HepG2 (cell line): ENCODE data around the gene MYO15A. TPM values are rescaled to one million over a fixed set of nuclear protein-coding genes. Genes with fewer than 3 reads are reported as not detected.

ENCODE experiments used
- AHR ChIP-seq: IDR thresholded peaks from 2 replicates; pipeline ENCODE4 v1.6.1; 2018; ENCODE audit warnings: missing genetic modification reagents, missing compliant biosample characterization
- JUND ChIP-seq: sonication (generic); formaldehyde crosslinking; IDR thresholded peaks from 2 replicates; pipeline ENCODE4 v1.8.0; 2022; ENCODE audit warnings: mild to moderate bottlenecking, missing genetic modification reagents
- MLLT10 ChIP-seq: sonication (generic); formaldehyde crosslinking; IDR thresholded peaks from 2 replicates; pipeline ENCODE4 v1.4.0; 2020; ENCODE audit warnings: missing genetic modification reagents
- MTF1 ChIP-seq: sonication (generic); formaldehyde crosslinking; IDR thresholded peaks from 2 replicates; pipeline ENCODE4 v1.5.0; 2020; ENCODE audit warnings: missing genetic modification reagents
- ONECUT2 ChIP-seq: sonication (generic); formaldehyde crosslinking; IDR thresholded peaks from 2 replicates; pipeline ENCODE4 v1.4.0; 2020; ENCODE audit warnings: missing genetic modification reagents
- REL ChIP-seq: sonication (generic); formaldehyde crosslinking; conservative IDR thresholded peaks from 2 replicates; pipeline ENCODE4 v1.8.0; 2022; ENCODE audit warnings: mild to moderate bottlenecking, missing genetic modification reagents, moderate library complexity
- SNAI1 ChIP-seq: sonication (generic); formaldehyde crosslinking; IDR thresholded peaks from 2 replicates; pipeline ENCODE4 v1.5.0; 2020; ENCODE audit warnings: mild to moderate bottlenecking, missing genetic modification reagents, borderline replicate concordance
- TBL1XR1 ChIP-seq: fragments of 150-350 bp; IDR thresholded peaks from 2 replicates; pipeline ENCODE4 v1.6.1; 2014; ENCODE audit warnings: borderline replicate concordance, low read length; ENCODE audit not compliant: partially characterized antibody
- TEAD2 ChIP-seq: sonication (generic); formaldehyde crosslinking; IDR thresholded peaks from 2 replicates; pipeline ENCODE4 v1.9.0; 2021; ENCODE audit warnings: missing genetic modification reagents
- ZMYM4 ChIP-seq: sonication (generic); formaldehyde crosslinking; IDR thresholded peaks from 2 replicates; pipeline ENCODE4 v1.8.1; 2023; ENCODE audit warnings: mild to moderate bottlenecking, missing genetic modification reagents
- ZNF382 ChIP-seq: sonication (generic); formaldehyde crosslinking; IDR thresholded peaks from 2 replicates; pipeline ENCODE4 v1.5.0; 2020; ENCODE audit warnings: missing genetic modification reagents, mild to moderate bottlenecking, borderline replicate concordance
- ZNF629 ChIP-seq: sonication (generic); formaldehyde crosslinking; conservative IDR thresholded peaks from 2 replicates; pipeline ENCODE4 v1.5.0; 2020; ENCODE audit warnings: missing genetic modification reagents
- ZZZ3 ChIP-seq: sonication (generic); formaldehyde crosslinking; IDR thresholded peaks from 2 replicates; pipeline ENCODE4 v1.4.0; 2020; ENCODE audit warnings: missing genetic modification reagents, mild to moderate bottlenecking, borderline replicate concordance
- polyA plus RNA-seq, 8 experiments: library from polyadenylated mRNA; depleted of rRNA in 3 of 8; stranded (reverse) in 7 of 8; unstranded in 1 of 8; fragments of >200 nt; fragmentation: Illumina TruSeq in 4 of 8; extraction: Trizol in 4 of 8; gene quantifications; 2 replicates each; pipeline versions ENCODE4 v1.2.1 to v1.2.3, GENCODE V29; 2011 to 2016; ENCODE audit warnings: low read depth in 4 of 8, missing spikeins in 1 of 8, mixed read lengths in 1 of 8; ENCODE audit not compliant: insufficient read depth in 1 of 8
- total RNA-seq, 5 experiments: library from RNA; depleted of rRNA; stranded (reverse); fragments of >200 nt; fragmentation: Illumina TruSeq; extraction: Trizol; gene quantifications; 2 replicates each; pipeline ENCODE4 v1.2.3, GENCODE V29; 2016; ENCODE audit warnings: low read depth in 1 of 5
- TF ChIP-seq, protein P1 (sequence below): sonication (generic); formaldehyde crosslinking; IDR thresholded peaks from 2 replicates; pipeline ENCODE4 v1.4.0; 2020; ENCODE audit warnings: mild to moderate bottlenecking, missing genetic modification reagents
- TF ChIP-seq, protein P2 (sequence below): sonication (generic); formaldehyde crosslinking; IDR thresholded peaks from 2 replicates; pipeline ENCODE4 v1.5.1; 2020; ENCODE audit warnings: mild to moderate bottlenecking, missing genetic modification reagents
- TF ChIP-seq, protein P3 (sequence below): sonication (generic); formaldehyde crosslinking; IDR thresholded peaks from 2 replicates; pipeline ENCODE4 v1.8.0; 2022; ENCODE audit warnings: missing genetic modification reagents, mild to moderate bottlenecking, moderate library complexity, borderline replicate concordance

Gene MYO15A
- total and polyA plus RNA-seq, 2 of the 13 experiments (the other 11 are each of a cell fraction or from before 2014, with no cell fraction given), result 0.07 to 0.20 TPM

DNA sequence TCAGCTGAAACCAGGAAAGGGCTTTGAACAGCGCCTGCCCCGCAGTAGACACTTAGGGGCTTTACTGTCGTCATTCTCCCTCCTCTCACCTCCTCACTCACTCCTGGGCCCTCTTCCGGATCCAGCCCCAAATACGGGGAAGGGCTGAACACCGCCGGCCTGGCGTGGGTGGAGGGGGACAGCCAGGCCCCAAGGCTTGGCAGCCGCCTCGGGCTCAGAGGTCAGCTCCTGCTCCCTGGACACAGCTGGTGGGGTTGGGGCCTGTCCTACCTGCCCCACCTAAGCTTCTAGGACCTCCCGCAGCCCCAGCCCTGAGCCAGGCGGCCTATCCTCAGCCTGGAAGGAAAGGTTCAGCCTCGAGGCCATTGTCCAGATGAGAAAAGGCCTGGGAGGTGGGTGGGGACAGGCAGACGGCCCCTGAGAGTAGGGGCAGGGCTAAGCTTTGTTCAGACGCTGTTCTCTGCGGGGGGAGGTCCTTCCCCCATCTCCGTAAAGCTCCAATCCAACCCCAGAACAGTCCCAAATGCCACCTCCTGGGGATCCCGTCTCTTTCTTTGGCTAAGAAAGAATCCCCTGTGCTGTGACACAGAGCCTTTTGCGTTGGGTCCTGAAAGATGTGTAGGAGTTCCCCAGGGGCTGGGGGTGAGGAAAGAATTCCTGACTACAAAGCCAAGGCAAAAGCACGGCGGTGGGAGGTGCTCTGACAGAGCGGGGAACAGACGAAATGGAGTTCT, 116.0 kb downstream of the MYO15A start (continued):
- TF ChIP-seq, protein P1, sequence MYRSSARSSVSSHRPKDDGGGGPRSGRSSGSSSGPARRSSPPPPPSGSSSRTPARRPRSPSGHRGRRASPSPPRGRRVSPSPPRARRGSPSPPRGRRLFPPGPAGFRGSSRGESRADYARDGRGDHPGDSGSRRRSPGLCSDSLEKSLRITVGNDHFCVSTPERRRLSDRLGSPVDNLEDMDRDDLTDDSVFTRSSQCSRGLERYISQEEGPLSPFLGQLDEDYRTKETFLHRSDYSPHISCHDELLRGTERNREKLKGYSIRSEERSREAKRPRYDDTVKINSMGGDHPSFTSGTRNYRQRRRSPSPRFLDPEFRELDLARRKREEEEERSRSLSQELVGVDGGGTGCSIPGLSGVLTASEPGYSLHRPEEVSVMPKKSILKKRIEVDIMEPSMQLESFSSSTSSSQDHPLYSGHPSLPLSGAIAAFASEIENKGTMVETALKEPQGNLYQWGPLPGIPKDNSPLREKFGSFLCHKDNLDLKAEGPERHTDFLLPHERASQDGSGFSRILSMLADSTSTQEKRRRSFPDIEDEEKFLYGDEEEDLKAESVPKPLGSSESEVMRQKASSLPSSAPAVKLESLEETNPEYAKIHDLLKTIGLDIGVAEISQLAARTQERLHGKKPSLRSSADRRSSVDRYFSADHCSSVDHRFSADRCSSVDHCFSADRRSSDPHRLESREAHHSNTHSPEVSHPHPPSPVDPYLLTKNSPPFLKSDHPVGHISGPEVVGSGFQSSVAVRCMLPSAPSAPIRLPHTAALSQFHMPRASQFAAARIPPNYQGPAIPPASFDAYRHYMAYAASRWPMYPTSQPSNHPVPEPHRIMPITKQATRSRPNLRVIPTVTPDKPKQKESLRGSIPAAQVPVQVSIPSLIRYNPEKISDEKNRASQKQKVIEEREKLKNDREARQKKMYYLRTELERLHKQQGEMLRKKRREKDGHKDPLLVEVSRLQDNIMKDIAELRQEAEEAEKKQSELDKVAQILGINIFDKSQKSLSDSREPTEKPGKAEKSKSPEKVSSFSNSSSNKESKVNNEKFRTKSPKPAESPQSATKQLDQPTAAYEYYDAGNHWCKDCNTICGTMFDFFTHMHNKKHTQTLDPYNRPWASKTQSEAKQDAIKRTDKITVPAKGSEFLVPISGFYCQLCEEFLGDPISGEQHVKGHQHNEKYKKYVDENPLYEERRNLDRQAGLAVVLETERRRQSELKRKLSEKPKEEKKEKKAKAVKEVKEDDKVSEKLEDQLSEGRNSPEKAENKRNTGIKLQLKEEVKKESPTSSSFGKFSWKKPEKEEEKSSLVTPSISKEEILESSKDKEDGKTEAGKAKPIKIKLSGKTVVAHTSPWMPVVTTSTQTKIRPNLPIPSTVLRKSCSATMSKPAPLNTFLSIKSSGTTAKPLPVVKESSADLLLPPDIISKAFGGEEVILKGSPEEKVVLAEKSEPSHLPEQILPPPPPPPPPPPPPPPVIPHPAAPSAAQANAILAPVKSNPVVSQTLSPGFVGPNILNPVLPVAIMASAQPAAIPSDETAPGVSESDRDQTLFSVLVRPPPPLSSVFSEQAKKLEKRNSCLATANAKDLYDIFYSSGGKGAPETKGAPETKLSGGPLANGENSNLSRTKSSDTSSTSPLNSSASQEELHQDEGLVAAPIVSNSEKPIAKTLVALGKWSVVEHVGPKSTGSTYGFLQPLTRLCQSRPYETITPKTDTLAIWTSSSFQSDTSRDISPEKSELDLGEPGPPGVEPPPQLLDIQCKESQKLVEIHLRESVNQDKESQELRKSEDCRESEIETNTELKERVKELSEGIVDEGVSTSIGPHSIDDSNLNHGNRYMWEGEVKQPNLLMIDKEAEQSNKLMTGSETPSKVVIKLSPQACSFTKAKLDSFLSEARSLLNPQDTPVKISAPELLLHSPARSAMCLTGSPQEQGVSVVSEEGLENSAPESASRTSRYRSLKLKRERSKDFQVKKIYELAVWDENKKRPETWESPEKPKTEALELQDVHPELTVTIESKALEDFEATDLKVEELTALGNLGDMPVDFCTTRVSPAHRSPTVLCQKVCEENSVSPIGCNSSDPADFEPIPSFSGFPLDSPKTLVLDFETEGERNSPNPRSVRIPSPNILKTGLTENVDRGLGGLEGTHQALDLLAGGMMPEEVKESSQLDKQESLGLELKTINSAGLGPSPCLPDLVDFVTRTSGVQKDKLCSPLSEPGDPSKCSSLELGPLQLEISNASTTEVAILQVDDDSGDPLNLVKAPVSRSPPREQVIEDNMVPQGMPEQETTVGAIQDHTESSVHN (CRISPR knock-in tag), result 0 out of 2 replicates have a peak, but pooled peaks have one; percentile 13
- no peak for TF ChIP-seq AHR
- peak; percentile 3; the same call in 1 of the 2 replicates for TF ChIP-seq ZMYM4 (CRISPR knock-in tag)
- TF ChIP-seq, protein P2, sequence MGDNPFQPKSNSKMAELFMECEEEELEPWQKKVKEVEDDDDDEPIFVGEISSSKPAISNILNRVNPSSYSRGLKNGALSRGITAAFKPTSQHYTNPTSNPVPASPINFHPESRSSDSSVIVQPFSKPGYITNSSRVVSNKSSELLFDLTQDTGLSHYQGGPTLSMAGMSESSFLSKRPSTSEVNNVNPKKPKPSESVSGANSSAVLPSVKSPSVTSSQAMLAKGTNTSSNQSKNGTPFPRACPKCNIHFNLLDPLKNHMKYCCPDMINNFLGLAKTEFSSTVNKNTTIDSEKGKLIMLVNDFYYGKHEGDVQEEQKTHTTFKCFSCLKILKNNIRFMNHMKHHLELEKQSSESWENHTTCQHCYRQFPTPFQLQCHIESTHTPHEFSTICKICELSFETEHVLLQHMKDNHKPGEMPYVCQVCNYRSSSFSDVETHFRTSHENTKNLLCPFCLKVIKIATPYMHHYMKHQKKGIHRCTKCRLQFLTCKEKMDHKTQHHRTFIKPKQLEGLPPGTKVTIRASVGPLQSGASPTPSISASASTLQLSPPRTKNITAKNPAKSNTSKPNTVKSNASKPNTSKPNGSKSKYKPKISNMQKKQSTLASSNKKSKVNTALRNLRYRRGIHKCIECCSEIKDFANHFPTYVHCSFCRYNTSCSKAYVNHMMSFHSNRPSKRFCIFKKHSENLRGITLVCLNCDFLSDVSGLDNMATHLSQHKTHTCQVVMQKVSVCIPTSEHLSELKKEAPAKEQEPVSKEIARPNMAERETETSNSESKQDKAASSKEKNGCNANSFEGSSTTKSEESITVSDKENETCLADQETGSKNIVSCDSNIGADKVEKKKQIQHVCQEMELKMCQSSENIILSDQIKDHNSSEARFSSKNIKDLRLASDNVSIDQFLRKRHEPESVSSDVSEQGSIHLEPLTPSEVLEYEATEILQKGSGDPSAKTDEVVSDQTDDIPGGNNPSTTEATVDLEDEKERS (CRISPR knock-in tag), result no peak
- TF ChIP-seq REL (CRISPR knock-in tag), result no peak
- TF ChIP-seq, protein P3, sequence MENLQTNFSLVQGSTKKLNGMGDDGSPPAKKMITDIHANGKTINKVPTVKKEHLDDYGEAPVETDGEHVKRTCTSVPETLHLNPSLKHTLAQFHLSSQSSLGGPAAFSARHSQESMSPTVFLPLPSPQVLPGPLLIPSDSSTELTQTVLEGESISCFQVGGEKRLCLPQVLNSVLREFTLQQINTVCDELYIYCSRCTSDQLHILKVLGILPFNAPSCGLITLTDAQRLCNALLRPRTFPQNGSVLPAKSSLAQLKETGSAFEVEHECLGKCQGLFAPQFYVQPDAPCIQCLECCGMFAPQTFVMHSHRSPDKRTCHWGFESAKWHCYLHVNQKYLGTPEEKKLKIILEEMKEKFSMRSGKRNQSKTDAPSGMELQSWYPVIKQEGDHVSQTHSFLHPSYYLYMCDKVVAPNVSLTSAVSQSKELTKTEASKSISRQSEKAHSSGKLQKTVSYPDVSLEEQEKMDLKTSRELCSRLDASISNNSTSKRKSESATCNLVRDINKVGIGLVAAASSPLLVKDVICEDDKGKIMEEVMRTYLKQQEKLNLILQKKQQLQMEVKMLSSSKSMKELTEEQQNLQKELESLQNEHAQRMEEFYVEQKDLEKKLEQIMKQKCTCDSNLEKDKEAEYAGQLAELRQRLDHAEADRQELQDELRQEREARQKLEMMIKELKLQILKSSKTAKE, result no peak
- TF ChIP-seq TEAD2 (CRISPR knock-in tag), result no peak
- TF ChIP-seq ZNF382 (CRISPR knock-in tag), result no peak
- no peak for TF ChIP-seq ZNF629 (CRISPR knock-in tag)
- no peak for TF ChIP-seq JUND (CRISPR knock-in tag)
- TF ChIP-seq ZZZ3 (CRISPR knock-in tag), result no peak
- no peak for TF ChIP-seq ONECUT2 (CRISPR knock-in tag)
- TF ChIP-seq SNAI1 (CRISPR knock-in tag), result no peak
- no peak for TF ChIP-seq TBL1XR1
- no peak for TF ChIP-seq MTF1 (CRISPR knock-in tag)
- TF ChIP-seq MLLT10 (CRISPR knock-in tag), result no peak
